GM18517 (cell line): ENCODE data around the gene FZD8.
"Not testable (repeated sequence)": the region's sequence is repeated elsewhere in the genome, so short reads cannot be mapped to it uniquely, and the experiment has no call there.

ENCODE experiments used
- ATAC-seq: cut with Tn5 transposase; IDR thresholded peaks from one replicate; pipeline ENCODE4 v1.9.1; 2021; ENCODE audit warnings: mild to moderate bottlenecking, moderate library complexity; ENCODE audit not compliant: unreplicated experiment

The FZD8 gene, protein sequence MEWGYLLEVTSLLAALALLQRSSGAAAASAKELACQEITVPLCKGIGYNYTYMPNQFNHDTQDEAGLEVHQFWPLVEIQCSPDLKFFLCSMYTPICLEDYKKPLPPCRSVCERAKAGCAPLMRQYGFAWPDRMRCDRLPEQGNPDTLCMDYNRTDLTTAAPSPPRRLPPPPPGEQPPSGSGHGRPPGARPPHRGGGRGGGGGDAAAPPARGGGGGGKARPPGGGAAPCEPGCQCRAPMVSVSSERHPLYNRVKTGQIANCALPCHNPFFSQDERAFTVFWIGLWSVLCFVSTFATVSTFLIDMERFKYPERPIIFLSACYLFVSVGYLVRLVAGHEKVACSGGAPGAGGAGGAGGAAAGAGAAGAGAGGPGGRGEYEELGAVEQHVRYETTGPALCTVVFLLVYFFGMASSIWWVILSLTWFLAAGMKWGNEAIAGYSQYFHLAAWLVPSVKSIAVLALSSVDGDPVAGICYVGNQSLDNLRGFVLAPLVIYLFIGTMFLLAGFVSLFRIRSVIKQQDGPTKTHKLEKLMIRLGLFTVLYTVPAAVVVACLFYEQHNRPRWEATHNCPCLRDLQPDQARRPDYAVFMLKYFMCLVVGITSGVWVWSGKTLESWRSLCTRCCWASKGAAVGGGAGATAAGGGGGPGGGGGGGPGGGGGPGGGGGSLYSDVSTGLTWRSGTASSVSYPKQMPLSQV

DNA sequence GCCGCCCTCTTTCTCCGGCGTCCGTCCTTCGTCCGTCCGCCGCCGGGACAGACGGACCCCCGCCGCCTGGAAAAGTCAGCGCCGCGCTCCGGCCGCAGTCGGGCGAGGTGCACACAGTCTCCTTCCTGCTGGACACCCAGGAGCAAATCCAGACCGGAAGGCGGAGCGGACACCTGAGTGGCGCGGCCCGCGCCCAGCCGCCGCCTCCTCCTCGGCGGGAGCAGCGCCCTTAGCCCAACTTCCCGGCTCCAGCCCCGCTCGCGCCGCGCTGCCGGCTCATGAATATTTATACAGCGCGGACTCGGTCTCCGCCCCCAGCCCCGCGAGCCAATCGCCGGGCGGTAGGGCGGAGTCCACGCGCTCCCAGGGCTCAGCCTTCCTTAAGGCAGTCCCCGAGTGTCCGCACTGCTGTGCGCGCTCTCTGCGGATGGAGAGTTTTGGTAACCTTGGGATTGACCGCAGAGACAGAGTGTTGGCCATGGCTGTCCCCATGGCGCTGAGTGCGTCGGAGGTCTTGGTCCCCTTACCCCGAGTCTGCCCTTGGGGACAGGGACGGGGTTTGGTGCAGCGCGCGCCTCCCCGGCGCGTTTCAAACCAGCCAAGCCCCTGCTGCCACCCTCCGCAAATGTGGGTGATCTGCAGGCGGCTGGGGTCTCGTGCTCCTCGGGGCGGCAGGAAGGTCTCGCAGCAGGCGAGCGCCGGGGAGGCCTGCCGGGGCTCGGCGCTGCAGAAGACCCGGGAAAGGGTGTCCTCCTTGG is at the start of gene FZD8:
Gene FZD8 (minus strand): TSS at position 262 of the 758 bp plus-strand sequence. CDS start 867 bp downstream, outside the sequence.
- peak; percentile 80 for ATAC-seq

DNA sequence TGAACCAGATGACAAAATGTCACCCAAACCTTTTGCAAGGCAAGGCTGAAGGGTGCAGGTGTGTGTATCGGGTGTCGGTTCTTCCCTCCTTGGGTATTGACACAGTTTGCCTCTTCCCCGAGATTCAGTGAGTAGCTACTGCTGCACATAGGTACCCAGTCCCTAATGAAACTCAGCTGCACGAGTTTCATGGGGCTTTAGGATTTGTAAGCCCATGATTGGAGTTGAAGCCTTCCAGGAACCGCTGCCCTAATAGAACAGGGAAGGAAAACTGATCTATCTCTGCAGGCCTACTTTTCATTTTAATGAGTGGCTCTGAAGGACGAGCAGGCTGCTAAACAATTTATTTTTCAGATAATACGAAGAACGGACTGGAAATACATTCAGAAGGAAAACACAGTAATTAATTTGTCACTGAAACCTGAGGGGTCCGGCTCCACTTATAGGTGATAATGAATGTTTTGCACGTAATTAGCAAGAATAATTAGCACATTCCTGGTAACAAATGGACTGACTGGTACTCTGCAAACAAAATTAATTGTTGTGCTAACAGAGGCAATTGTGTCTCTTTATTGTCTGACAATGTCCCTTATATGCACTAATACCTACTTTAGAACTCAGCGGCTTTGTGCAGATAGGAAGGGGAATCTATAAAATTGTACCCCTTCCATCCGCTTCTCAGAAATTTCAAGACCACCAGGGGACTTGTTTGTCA is 49.6 kb upstream of the FZD8 start:
- no peak for ATAC-seq

DNA sequence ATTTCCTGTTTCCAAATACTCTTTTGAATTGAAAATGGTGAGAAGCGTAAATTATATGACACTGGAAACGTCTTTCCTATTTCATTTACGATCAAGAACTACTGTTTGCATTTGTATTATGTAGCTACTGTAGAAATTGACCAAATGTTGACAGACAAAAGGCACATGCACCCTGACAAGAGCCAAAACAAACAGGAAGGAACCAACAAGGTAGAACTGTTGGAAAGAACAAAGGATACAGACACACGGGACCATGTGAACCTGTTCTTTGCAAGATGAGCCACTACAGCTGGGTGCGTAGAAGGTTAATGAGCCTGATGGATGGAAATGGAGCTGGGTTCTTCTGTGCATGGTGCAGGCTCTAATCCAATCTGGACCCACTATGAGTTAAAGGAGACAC is 48.4 kb upstream of the FZD8 start:
- no peak for ATAC-seq

DNA sequence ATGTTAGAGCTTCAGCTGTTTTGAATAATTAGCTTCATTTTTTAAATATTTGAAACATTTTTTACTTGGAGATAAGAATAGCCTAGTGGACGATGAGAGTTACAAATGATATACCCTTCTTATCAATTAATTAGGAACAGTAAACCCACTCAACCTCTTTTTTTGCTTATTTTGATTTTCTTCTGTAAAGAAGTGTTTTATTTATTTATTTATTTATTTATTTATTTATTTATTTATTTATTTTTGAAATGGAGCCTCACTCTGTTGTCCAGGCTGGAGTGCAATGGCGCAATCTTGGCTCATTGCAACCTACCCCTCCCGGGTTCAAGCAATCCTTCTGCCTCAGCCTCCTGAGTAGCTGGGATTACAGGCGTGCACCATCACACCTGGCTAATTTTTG is 43.8 kb upstream of the FZD8 start:
- ATAC-seq, result not testable (repeated sequence)

DNA sequence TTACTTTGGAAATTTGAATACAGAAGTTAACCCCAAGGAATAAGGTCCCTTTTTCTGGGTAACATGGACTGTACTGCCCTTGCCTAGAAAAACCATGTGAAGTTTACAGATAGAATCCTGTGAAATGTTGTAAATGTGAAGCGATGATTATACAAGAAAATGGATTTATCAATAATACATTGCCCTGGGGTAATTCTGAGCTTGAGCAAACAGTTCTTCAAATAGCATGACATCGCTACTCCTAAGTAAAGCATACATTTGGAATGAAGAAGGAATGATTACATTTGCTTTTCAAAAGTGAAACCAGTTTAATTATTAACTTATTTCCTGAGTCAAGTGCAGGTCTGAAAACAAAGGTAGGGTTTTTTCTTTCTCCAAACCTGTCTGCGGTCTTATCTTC is 43.3 kb upstream of the FZD8 start:
- ATAC-seq, result no peak

DNA sequence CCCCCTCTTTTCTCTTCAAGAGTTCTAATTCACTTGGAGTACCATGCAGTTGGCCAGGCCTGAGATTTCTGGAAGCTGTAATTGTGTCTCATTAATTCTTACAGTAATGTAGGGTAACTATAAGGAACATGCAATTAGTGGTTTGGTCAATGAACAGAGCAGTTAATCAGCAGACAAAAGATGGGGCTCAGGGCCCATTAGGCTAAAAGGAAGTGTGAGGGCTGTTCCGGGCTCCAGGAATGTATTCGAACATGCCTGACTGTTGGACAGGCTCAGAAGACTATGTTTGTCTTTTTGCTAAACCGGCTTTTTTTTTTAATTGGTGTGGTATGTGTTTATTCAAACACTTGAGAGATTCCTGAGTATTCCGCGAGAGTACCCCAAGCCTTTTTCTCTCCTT is 42.5 kb upstream of the FZD8 start:
- ATAC-seq, result no peak

DNA sequence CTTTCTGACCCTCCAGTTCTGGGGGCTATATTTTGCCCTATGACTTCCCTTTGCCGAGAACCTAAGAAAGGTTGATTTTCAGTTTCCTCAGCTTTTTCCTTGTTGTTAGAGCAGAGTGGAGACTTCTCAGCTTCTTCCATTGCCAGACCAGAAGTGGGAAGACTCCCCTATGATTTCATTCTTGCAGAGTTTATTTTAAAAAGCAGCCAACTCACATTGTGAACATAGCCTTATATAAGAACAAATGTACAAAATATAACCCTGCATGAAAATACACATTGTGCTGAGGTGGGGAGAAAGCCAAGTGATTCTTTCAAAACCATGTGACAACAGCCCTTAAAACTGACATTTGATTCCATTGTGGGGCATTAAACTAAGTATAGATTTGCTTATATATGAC is 33.8 kb upstream of the FZD8 start:
- ATAC-seq, result no peak

DNA sequence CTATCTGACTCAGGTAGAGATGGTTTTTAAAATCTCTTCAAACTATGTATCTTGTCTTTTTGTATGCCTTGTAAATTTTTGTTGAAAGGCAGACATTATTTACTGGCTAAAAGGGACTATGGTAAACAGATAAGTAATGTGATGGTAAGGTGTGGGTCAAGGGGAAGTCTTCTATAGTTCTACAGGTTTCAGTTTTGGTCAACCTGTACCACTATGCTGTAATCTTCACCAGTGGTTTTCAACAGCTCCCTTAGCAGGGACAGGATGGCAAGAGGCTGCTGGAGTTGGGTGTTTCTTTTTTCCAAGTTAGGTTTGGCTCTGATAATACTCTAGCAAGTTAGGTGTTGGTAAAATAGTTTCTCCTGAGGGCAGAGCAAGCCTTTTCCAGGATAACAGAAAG is 32.7 kb upstream of the FZD8 start:
- no peak for ATAC-seq

DNA sequence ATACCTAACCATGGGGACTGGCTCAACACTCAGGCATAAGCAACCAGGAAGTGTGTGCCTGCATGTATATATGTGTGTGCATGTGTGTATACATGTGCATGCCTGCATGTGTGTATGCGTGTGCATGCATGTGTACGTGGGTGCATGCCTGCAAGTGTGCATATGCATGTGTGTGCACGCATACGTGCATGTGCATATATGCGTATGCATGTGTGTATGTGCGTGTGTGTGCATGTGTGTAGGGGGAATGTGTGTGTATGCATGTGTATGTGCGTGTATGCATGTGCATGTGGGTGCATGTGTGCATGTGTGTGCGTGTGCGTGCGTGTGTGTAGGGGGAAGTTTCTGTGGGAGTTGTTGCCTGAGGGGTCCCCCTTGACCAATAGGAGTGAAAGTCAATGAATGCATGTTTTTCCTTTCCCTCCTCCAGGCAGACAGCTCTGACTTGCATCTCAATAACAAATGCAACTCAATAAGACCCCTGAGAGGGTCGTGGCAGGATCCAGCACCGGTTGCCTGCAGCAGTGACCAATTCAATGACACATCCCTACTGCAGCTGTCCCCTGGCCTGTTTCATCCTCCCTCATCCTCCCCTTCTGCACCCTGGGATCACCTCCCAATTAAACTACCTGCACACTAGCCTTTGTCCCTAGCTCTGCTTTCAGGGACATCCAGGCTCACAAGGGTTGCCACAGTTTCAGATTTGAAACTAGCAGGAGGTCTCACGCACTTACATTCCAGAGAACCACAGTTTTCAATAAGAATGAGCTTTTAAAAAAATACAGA is 27.0 kb upstream of the FZD8 start:
- ATAC-seq, result no peak

DNA sequence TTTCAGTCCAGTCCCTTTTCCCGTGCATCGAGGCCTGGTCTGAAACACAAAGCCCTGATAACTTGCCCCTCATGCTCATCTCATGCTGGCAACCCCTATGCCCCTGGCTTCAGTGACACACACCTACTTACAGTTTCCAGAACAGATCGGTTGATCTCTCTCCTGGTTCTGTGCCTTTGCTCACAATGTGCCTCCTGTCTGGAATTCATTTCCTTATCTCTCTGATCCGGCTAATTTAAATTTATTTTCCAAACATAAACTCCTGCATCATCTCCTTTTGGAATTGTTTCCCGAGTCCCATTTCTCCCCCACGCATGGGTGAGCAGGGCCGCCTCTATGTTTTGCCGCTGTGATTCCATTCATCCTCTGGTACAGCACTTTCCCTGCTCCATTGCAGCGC is 25.9 kb upstream of the FZD8 start:
- ATAC-seq, result no peak

DNA sequence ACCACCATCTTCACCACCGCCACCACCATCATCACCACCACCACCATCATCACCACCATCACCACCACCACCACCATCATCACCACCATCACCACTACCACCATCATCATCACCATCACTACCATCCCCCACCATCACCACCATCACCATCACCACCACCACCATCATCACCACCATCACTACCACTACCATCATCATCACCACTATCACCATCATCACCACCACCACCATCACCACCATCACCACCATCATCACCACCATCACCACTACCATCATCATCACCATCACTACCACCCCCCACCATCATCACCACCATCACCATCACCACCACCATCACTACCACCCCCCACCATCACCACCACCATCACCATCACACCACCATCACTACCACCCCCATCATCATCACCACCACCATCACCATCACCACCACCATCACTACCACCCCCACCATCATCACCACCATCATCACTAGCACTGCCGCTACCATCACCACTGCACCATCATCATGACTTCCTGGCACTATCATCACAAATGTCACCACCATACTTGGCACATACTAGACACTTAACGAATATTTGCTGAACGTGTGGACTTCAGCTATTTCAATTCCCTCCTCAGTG is 25.3 kb upstream of the FZD8 start:
- no peak for ATAC-seq

DNA sequence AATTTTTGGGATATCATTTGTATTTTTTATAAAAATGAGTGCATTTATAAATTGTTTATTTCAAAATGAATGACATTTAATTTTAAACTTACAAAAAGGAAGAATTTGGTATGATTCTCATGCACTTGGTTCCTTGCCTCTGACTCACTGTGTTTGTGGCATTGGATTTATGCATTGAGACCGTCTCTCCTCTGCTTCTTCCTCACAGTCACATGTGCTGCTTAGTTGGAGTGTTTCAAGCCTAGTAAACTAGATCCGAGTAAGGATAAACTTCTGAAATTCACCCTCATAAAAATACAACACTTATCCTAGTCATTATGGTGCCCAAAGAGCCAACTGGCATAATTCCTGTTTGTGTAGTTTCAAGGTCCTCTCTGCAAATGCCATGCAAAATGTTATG is 19.1 kb upstream of the FZD8 start:
- ATAC-seq, result no peak

DNA sequence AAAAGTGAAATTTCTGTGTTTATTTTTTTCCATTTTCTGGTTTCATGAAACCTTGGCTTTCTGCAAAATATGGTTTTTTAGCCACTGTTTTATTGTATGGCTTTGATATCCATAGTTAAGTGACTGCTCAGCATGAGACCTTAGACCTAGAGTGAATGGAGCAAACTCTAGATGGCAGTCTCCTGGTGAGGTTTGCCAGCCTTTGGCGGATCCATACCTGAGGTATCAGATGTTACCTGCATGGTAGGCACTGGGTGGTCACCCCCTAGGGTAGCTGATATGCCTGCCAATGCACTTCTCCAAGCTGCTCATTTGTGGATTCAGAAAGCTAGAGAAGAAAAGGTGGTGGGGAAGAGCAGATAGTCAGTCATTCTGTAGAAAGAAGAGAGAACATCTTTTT is 17.4 kb upstream of the FZD8 start:
- ATAC-seq, result no peak

DNA sequence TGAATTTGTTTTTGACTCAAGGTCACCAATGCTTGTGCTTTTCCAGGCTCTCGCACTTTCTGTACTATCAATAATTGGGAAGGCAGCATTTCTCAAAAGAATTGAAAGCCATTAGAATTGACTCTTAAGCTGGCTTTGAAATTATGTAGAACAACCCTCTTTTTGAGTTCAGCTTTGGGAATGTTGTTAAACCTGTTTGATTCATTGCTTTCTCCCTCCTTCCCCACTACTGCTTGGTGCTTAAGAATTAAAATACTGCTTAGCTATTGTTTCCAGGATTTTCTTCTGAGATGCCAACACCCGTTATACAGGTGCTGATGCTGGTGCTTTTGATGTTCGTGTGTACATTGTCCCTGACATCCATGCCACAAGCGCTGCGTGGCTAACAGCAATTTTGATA is 15.5 kb upstream of the FZD8 start:
- ATAC-seq, result no peak

DNA sequence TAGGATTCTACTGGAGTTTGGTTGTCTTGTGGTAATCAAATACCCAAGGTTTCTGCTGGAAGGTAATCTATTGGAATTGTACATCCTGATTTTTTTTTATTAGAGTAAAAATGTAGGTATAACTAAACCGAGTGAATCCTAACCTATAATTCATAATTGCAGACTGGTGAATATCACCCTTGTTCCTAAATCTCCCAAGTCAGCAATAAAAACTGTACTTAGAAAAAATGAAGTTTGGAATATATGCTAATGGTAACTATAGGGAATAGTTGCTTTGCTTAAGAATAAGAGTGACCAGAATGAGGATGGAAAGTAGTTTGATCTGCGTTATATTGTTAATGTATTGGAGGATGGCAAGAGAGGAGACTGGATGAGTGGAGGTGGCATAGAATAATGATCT is 10.7 kb upstream of the FZD8 start:
- ATAC-seq, result no peak

DNA sequence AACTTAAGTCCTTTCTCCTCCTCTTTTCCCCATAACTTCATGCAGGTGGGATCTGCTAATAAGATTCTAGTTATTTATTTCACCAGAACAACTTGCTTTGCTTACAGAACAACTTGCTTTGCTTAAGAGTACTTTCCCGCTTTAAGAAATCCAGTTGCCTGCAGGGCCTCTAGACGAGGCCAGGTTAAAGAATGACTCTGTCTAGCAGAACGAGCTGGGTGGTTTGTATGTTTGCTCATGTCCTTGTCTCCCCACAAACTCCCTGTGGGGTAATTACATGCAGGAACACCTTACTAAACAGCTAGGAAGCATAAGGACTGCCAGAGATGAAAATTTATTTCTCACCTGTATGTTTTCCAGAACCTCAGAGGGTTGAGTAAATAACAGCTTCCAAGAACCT is 8.8 kb upstream of the FZD8 start:
- ATAC-seq, result no peak

DNA sequence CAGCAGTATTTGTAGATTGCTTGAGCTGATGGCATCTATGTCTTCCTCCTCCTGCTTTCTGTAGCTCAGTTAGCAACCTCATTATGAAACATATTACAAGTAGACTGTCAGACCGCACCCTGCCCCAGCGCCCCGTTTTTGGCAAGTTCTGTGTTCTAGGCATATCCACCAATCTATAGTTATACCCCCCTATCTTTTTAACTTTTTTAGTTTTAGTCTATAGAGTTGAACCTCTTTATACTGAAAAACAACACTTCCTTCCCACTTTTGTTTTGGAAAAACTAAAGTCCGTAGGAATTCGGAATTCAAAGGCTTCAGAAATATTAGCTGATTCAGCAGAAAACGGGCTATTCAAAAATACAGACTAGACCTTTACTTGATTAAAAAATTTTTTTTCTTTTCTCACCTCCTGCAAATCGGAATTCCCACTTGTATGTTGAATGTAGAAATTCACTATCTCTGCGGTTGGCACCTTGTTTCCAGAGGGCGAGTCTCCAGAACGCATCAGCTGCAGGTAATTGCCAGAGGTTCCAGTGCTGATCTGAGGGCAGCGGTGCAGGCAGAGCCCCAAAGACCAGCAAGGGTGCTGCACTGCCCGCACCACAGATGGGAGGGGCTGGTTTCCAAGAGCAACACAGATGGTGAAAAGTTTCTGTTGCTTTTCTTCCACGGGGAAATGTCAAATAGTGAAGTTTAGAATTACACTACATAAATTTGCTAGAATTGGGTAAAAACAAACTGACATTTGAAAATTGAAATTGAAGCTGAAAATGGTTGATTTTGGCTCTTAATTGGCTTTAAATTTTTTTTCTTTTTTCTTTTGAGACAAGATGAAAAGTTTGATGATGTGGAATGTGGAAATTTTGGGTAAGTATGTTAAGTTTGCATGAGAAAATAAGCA is 2.2 kb upstream of the FZD8 start:
- no peak for ATAC-seq

DNA sequence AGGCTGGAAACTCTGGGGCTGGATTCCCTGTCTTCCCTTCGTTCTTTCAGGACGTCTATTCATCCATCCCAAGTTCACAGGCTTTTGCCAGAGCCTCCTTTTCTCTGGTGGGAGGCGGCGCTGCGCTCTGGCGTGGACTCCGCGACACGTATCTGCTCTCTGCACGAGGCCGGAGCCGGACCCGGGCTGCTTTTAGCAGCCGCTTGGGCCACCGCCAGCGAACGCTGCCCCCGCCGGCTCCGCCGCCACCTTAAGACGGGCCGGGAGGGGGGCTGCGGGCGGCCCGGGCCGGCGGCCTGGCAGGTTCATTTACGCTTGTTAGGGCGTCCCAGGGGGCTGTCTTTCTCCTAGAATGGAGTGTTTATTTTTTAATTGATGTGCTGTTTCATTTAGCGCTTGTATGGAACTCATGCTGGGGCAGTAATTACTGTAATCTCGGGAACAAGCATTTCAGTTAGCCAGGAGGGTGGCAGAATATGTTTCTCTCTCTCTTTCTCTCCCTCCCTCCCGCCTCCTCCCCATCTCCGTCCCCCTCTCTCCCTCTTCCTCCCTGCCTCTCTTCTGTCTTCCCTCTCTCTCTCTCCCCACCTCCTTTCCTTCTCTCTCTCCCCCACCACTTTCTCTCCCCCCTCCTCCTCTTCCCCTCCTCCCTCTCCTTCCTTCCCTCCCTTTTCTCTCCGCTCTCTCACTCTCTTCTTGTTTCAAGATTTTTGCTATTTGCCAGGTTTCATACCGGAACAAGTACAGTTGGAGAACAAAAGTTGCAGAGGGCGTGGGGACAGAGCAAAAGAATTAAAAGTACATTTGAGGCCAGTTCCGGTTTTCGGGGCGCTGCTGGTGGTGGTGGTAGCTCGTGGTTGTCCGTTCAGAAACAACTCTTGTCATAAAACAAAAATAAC is 1.3 kb upstream of the FZD8 start:
- ATAC-seq, result no peak
